Hippocampal formation (tissue), 2 donors: Measurements from ENCODE around the gene APBA2.

Source experiments
- DNase-seq, 2 donors: peaks; one replicate each; lab custom pipeline; 2025; lab: John Stamatoyannopoulos, UW

Gene APBA2

DNA sequence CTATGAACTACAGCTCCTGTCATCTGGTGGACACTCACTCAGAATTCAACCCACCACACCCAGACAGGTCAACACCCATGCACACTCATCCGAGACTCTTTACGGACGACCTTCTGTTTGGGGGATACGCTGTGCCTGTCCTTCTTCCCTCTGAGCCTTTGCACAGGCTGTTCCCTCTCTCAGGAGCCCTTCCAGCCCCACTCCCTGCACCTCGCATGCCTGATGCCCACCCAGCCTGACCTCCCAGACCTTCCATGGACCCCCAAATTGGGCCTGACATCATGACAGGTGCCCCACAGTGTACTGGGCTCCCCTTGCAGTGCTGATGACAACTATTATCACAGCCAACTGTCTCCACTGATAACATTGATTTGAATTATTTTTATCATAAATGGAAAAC is 248.0 kb downstream of the APBA2 start:
- DNase-seq, result no peak

DNA sequence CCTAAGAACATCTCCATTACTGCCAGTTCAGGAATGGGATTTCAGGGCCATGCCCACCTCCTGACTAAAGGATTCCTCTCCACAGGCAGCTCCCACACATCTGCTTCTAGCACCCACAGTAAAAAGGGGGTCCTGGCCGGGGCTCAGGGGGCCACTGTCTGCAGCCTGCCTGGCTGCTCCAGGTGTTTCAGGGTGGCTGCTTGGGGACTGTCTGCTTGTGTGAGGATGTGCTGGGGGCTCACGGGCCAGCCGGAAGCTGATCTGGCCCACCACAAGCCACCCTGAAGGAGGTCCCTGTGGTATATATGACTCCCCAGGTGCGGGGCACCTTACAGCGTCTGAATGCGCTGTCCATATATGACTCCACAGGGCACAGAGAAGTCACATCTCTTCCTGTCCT is 248.5 kb downstream of the APBA2 start:
- no peak for DNase-seq

DNA sequence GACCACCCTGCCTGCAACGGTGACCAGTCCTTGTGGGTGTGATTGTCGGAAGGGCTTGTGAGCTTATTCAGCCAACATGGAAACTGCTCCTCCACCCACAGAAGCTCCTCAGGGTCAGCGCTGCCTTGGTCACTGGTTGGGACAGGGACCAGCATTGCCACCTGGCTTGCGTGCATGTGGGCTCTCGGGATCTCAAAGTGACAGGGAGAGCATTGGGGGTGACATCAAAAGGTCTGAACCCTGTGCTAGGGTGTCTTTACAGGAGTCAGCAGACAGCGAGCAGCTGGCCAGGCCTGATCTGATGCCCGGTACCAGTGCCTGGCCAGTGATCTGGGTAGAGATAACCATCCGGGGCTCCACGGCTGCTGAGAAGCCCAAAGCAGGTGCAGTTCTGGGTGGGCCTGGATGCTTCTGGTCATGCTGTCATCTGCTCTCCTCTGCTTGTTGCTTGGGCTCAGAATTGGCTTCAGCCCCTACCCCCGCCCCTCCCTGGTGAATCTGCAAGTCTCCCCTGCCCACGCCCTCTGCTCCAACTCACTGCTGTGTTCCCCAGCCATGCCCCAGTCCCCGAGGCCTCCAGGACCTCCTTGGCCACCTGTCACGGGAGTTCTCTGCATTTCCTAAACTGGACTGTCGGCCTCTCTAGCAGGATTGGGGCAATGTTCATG is 249.0 kb downstream of the APBA2 start:
- DNase-seq, result no peak

DNA sequence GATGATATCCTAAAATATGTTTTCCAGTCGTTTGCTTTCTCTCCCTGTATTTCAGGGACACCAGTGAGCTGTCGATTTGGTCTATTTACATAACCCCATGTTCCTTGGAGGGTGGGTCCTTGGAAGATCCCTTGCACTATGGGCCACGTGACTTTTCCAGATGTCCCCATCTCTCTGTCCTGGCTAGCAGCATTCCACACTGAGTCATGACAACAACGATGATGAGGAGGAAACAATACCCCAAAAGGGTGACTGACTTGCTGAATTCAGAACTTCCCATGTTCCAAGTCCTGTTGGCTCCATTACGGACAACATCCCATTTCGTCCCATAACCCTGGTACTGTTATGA is 249.5 kb downstream of the APBA2 start:
- no peak for DNase-seq

DNA sequence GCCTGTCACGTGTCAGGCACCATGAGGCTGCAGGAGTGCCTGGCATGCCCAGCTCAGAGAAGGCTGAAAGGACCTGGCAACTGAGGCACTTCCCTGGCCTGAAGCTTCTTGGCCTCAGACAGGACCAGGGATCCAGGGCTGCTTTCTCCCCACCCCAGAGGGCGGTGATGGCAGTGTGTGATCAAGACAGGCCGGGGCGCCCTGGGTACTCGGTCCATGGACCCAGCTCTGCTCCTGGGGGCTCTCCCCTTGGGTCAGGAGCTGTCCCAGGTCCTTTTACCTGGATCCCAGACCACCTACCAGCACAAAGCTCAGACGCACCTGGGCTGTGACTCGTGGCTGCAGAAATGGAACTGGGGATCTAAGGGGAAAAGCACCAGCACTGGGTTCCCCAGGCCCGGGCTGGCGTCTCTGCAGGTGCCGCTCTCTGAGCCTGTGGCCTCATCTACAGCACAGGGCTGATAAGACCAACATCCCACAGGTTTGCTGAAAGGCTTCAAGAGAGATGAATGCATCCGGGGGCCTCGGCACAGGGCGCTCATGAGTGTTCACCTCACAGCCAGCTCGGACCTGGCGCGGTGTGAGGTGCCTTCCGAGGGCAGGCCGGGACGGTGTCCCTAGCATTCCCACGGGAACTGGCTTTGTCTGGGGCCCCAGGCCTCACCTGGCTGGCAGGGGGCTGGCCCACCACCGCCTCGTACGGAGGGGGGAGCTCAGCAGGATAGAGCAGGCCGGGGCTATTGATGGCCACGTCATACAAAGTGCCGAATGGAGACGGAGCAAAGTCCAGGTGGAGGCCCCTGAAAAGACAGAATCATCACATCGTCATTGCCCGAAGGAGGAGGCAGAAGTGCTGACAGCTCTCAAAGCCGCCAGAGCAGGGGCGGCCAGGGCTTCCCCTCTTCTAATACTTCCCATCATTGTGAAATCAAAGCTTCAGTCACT is 250.2 kb downstream of the APBA2 start:
- no peak for DNase-seq

DNA sequence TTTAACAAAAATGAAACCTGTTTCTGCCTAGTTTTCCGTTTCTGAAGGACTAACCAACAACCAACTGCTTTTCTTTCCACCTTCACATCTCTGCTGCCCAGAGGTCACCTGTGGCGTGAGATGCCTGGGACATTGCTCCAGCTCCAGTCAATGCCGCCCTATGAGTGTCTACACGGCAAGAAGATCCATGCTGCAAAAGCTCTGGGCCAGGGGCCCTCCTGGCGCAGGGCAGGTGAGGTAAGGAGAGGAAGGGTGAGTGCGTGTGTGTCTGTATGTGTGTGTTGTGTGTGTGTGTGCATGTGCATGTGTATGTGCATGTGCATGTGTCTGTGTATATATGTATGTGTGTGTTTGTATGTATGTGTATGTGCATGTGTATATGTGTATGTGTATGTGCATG is 252.5 kb downstream of the APBA2 start:
- no peak for DNase-seq

DNA sequence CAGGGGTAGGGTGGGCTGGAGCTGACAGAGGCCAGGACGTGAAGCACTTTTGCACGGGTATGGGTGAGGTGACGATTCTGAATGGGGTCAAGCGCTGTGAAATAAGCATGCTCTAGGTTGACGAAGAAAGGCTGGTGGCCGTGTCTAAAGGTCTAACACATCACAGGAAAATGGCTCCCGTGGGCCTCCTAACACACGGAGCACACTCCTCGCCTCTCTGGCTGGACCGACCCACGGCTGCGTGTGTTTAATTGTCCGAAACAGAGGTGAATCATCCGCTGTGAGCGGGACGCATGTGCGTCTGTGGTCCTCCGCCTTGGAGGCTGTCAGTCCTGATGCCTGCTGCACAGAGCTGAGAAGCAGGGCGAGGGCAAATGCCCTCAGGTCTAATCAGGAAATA is 253.3 kb downstream of the APBA2 start:
- no peak for DNase-seq

DNA sequence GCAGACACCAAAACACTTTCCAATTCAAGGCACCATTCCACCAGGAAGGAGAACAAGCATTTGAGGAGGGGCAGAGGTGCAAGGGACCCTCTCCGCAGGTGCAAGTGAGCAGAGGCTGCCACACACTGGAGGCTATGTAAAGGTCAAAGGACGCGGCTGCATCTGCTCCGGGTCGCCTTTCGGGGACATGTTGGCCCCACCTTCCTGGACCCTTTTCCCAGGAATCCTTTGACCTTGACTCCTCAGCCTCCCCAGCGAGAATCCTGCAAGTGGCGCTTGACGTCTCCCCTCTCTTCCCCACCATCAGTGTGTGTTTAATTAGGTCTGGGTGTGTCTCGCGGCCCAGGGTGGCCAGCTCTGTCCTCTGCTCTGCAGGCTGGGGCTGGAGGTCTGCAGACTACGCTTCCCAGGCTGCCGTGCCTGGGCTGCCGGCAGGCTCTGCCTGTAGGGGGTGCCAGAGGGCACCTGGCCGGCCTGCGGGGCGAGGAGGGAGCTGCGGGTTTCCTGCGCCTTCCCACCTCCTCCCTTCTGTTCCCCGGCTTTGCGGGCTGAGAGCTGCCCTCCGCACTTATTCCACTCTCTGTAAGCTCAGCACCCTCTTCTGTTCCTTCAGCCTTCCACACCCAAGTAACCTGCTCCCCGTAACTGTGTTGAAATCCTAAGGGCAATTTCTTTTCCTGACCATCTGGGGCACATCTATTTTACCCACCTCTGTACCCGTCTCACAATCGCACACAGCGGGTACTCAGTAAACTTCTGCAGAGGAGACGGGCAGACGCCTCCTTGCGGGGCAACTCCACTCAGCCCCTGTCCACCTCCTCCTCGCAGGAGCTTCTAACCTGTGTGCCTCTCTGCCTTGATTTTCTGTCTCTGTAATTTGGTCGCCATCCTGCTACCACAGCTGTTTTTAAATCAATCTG is 254.0 kb downstream of the APBA2 start:
- DNase-seq, result peak in 1 of 2 donors; percentile 50

DNA sequence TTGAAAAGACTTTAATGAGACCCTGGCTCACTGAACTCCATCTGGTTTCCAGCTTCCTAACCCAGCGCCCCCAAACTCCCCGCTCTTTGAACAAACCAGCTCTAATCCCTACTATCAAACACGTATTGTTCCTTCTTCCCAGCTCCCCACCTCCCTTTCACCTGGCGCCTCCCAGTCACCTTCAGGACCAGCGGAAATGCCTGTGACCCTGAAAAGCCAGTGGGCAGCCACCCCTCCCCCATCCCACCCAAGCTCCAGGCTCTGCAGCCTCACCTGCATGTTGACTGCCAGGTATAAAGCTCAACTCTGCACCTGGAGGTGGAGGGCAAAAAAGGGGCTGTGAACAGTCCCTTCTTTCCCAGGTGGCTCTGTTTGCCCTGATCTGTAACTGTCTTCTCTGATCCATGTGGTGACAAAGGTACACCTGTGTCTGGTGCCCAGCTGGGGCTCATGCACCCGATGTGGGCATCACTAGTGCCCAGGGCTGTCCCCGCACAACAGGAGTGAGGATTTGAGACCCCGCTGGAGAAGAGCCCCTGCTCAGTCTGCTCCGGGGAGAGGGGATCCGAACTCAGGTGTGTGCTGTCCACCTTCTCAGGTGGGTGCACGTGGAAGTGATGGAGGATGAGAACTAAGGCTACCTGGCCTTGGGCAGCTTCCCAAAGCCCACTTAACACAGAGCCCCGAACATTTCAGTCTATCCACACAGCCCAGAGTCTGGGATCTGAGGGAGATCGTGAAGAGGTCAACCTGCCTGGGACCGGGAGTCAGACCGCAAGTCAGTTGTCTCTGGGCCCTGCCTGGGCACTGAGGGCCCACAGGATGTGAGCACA is 254.9 kb downstream of the APBA2 start:
- DNase-seq, result no peak

DNA sequence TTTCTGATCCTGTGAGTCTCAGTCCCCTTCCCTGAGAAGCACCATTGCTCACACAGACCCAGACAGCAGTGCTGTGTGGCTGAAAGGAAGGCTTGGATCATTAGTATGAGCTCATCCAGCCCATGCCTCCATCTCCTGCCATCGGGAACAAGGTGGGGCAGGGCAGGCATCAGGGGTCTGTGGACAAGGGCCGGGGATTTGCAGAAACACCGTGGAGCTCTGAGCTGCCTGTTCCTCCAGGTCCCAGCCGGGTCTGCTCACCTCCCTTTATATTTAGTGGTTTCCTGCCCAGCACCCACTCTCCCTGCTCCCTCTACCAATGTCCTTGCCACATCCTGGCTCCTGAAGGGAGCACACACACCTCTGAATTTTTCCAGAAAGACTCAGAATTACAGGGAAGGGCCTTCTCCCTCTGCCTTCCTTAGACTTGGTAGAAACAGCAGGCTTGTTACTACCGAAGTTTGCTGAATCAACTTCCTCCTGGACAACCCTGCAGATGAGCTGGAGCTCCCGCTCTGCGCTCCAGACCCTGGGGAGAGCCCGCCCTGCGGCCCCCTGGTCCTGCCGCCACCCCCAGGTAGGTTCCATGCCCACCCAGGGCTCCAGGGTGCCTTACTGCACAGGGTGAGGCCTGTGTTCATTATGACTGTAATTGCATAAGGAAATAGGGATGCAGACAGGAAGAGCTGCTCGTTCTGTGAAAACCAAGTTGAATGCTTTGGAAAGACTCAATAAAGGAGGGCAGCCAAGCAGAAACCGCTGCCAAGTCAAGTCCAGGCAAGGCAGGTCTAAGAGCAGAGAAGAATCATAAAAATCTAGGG is 255.7 kb downstream of the APBA2 start:
- no peak for DNase-seq

DNA sequence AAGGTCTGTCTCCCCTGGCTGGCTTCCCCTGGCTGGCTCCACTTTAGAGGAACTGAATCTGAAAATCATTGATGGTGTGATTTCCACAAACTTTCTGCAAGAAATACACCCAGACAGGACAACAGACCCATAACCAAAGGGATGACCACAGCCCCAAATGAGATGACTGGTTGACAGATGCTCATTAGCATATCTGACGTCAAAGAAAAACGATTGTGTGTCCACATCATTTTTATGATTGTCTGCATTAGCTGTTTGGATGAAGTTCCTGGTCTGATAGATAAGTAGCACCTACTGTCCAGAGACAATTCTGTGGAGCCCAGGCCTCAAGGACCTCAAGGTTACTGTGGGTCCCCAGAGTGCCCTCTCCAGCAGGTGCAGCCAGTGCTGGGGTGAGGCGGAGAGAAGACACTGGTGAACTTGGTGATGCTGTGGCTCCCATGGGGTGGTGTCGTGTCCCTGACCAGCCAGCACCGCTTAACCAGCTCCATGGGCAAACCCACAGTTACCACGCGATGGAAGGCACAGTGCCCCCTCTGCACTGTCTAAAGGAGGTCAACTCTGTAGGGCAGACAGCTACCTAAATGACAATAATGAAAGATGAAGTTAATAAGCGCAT is 256.5 kb downstream of the APBA2 start:
- no peak for DNase-seq

DNA sequence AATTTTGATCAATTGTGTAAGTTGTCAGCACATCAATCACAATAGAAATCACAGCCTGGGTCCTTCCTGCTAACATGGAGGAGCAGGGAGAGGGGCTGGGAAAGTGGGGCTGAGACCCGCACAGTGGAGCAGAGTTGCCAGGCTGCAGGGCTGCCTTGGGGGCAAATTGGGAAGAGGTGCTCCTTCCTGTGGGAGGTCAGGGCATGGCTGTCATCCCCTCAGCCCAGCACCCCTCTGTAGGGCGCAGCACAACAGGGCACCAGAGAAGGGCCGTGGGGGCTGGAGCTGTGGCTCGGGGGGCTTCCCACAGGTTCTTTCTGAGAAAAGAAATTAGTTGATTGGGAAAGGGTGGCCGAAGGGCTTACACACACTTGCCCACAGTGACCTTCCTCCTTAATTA is 257.5 kb downstream of the APBA2 start:
- DNase-seq, result no peak

DNA sequence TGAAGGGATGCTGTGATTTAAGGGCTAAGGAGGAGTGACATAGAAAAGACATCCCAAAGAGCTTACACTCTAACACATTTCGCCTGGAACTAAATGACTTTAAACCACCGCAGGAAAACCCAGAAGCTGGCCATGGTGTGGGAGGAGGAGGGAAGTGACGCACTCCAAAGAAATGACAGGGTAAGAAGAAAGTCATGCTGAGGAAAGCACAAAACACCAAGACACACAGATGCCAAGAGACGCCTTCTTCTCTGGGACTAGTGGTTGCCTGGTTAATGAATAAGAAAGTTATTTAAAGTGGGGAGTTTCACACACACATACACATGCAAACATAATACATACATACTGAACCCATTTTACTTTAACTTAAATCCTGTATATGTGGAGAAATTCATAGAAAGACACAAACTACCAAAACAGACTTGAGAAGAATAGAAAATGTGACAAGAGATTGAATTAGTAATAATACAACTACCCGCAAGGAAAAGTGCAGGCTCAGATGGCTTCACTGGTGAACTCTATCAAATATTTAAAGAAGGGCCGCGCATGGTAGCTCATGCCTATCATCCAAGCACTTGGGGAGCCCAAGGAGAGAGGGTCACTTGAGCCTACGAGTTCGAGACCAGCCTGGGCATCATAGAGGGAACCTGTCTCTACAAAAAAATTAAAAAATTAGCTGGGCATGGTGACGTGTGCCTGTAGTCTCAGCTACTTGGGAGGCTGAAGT is 258.3 kb downstream of the APBA2 start:
- no peak for DNase-seq

DNA sequence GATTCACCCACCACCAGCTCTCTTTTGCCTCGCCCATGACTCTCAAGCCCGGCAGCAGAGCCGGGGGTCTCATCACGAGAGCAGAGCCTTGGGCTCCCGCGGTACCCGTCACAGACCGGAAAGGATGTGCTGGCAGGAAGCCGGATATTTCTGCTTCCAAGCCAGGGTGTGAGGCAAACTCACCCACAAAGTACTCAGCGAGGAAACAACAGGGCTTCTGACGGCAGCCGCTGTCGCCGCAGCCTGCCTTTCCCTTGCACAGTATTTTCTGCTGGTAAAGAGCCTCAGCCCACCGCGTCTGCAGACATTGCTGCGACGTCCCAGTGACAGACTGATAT is 263.9 kb downstream of the APBA2 start:
- no peak for DNase-seq

DNA sequence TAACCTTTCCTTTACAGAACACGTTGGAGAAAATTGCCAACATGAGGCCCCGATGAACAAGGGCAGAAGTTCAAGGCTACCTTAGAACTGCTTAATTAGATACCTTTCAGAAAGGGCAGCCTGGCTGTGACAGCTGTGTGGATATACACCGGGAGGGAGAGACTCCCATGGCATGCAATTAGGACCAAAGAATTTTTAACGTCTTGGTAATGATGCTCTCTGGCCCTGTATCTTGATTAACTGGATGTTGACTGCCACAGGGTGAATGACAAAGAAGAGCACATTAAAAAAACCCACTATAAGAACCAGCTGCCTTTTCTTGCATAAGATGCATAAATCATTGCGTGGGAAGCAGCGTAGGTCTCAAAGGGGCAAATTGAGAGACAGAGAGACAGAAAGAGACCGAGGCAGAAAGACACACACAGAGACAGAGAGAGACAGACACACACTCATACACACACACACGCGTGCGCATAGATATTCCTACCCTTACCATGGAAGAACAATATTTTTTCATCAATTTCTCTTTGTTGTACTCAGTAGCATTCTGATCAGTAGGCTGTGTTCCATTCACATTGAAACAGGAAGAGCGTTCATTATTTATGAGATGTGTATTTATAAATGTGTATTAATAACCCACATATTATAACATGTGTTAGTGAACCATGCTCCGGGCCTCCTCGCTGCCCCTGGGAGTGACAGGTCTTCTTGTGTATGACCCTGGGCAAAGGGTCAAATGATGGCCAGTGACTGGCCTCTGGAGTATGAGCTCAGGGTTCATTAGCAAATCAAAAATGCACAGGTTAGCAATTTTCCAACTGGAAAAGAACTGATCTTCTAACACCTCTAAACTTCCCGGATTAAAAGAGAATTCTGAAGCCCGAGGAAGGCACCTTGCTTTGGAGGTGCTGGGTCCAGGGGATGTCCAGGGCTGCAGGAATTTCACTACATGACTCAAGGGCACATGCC is 265.0 kb downstream of the APBA2 start:
- no peak for DNase-seq

DNA sequence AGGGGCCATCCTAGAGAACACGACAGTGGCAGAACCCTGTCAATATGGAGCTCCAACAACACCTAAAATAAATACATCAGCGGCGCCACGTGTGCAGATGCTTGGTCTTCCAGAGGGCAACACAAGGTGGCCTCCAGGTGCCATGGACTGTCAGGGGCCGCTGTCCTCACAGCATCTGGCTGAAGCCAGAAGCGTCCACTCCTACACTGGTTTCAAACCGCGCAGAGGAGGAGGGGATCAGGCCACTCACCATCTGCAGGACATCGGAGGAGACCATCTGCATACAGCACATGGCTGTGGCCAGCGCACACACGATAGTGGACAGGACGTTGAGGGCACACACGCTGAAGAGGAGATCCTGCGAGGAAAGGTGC is 265.7 kb downstream of the APBA2 start:
- no peak for DNase-seq

DNA sequence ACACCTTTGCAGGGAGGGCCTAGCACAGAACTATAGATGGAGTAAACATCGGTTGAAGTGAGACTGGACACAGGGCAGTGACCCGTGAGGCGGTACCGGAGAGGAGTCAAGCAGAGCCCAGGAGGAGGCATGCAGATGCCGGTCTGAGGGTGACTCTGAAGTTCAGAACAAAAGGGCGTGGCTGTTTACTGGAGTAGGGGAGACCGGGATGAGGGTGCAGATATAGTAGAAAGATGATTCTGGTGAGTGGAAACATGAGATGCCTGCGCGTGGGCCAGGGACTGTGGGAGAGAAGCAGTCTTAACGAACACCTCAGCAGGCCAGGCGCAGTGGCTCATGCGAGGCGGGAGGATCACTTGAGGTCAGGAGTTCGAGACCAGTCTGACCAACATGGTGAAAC is 270.7 kb downstream of the APBA2 start:
- DNase-seq, result no peak

DNA sequence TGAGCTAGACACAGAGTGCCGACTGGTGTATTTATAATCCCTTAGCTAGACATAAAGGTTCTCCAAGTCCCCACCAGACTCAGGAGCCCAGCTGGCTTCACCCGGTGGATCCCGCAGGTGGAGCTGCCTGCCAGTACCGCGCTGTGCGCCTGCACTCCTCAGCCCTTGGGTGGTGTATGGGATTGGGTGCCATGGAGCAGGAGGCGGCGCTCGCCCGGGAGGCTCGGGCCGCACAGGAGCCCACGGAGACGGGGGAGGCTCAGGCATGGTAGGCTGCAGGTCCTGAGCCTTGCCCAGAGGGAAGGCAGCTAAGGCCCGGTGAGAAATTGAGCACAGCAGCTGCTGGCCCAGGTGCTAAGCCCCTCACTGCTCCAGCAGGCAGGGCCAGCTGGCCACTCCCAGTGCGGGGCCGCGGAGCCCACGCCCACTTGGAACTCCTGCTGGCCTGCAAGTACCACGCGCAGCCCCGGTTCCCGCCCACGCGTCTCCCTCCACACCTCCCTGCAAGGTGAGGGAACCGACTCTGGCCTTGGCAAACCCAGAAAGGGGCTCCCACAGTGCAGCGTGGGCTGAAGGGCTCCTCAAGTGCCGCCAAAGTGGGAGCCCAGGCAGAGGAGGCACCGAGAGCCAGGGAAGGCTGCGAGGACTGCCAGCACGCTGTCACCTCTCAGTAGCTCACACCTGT is 274.1 kb downstream of the APBA2 start:
- DNase-seq, result no peak
